Keratinocyte (primary cell): ENCODE measurements around the gene ACTN4. TPM values are rescaled to one million over a fixed set of nuclear protein-coding genes. Genes with fewer than 3 reads are reported as not detected.

Source experiments
- DNase-seq: peaks from one replicate; pipeline ENCODE4 v3.0.0-alpha.2; 2011; ENCODE audit warnings: low read depth, missing footprints, low spot score
- FAIRE-seq: peaks from 2 replicates; lab custom pipeline; 2011; peaks lifted over from hg19 to GRCh38; lab: Jason Lieb, UNC
- H2AFZ ChIP-seq: 2 replicates; pipeline ENCODE4 v1.6.0; 2012; ENCODE audit warnings: low read length, control low read depth, inconsistent platforms; ENCODE audit not compliant: control insufficient read depth
- H3K27ac ChIP-seq: 2 replicates; pipeline ENCODE4 v1.5.1; 2011; ENCODE audit warnings: low read length; ENCODE audit not compliant: control insufficient read depth, insufficient read depth
- H3K27me3 ChIP-seq: 3 replicates; pipeline ENCODE4 v1.6.0; 2011; ENCODE audit warnings: low read length; ENCODE audit not compliant: control insufficient read depth, insufficient read depth; ENCODE audit errors: extremely low read depth
- H3K36me3 ChIP-seq, 2 experiments: 2 replicates in 1 of 2; 3 replicates in 1 of 2; pipeline ENCODE4 v1.5.1; 2011; ENCODE audit warnings: low read length in 2 of 2, mild to moderate bottlenecking in 1 of 2; ENCODE audit not compliant: control insufficient read depth in 2 of 2, insufficient read depth in 2 of 2; ENCODE audit errors: extremely low read depth in 1 of 2
- H3K4me1 ChIP-seq: 3 replicates; pipeline ENCODE4 v1.5.1; 2011; ENCODE audit warnings: low read length; ENCODE audit not compliant: control insufficient read depth, insufficient read depth; ENCODE audit errors: extremely low read depth
- H3K4me2 ChIP-seq: 3 replicates; pipeline ENCODE4 v1.6.0; 2011; ENCODE audit warnings: low read depth, low read length; ENCODE audit not compliant: control insufficient read depth, insufficient read depth; ENCODE audit errors: extremely low read depth
- H3K4me3 ChIP-seq, 3 experiments: fragments of 200-600 bp in 1 of 3; sonication (generic) in 1 of 3; 2 replicates in 2 of 3; 3 replicates in 1 of 3; pipeline ENCODE4 v1.5.1; 2011 to 2016; ENCODE audit warnings: low read length in 3 of 3, mild to moderate bottlenecking in 3 of 3, control low read depth in 2 of 3, inconsistent platforms in 1 of 3, low read depth in 1 of 3, mixed read lengths in 1 of 3, mixed run types in 1 of 3, moderate library complexity in 1 of 3; ENCODE audit not compliant: control insufficient read depth in 2 of 3, insufficient read depth in 2 of 3; ENCODE audit errors: extremely low read depth in 1 of 3
- H3K79me2 ChIP-seq: 2 replicates; pipeline ENCODE4 v1.6.0; 2012; ENCODE audit warnings: low read length; ENCODE audit not compliant: control insufficient read depth, insufficient read depth
- H3K9ac ChIP-seq: 3 replicates; pipeline ENCODE4 v1.6.0; 2011; ENCODE audit warnings: low read length; ENCODE audit not compliant: control insufficient read depth, insufficient read depth; ENCODE audit errors: extremely low read depth
- H3K9me1 ChIP-seq: 3 replicates; pipeline ENCODE4 v1.6.0; 2011; ENCODE audit warnings: low read length; ENCODE audit not compliant: control insufficient read depth, insufficient read depth; ENCODE audit errors: extremely low read depth
- H3K9me3 ChIP-seq: 2 replicates; pipeline ENCODE4 v1.5.1; 2012; ENCODE audit warnings: low read depth, low read length; ENCODE audit not compliant: control insufficient read depth
- H4K20me1 ChIP-seq: 3 replicates; pipeline ENCODE4 v1.6.0; 2011; ENCODE audit warnings: low read length; ENCODE audit not compliant: control insufficient read depth, insufficient read depth; ENCODE audit errors: extremely low read depth
- EZH2 ChIP-seq: IDR thresholded peaks from one replicate; pipeline ENCODE4 v1.6.1; 2012; ENCODE audit warnings: inconsistent platforms, mild to moderate bottlenecking, low read length, moderate library complexity
- dilution Hi-C: fragments of 300-500 bp; cut with MboI; formaldehyde crosslinking; loops from one replicate; pipeline ENCODE4 v1.7.0; 2020; ENCODE audit warnings: low sequenced_read_pairs; ENCODE audit not compliant: extremely low pct_ligation_motif_present
- polyA plus RNA-seq, 5 experiments: library from polyadenylated mRNA; depleted of rRNA in 3 of 5; stranded (reverse) in 3 of 5; stranded (forward) in 1 of 5; unstranded in 1 of 5; fragments of >200 nt; gene quantifications; 1 replicate in 1 of 5; 2 replicates in 3 of 5; 3 replicates in 1 of 5; pipeline versions ENCODE4 v1.2.1 to v1.2.3, GENCODE V29; 2011 to 2012; ENCODE audit warnings: missing spikeins in 2 of 5, low read depth in 1 of 5, low replicate concordance in 1 of 5
- TF ChIP-seq, protein P1 (sequence below), 3 experiments: IDR thresholded peaks in 1 of 3; conservative IDR thresholded peaks in 1 of 3; optimal IDR thresholded peaks in 1 of 3; 2 replicates in 2 of 3; 3 replicates in 1 of 3; pipeline versions ENCODE3 to v1.5.1; 2011; ENCODE audit warnings: low read length in 3 of 3, mild to moderate bottlenecking in 3 of 3, moderate library complexity in 2 of 3, control low read depth in 1 of 3, inconsistent platforms in 1 of 3; ENCODE audit not compliant: insufficient read depth in 2 of 3; ENCODE audit errors: extremely low read depth in 1 of 3

ACTN4 gene
- polyA plus RNA-seq, 1 donor (not counting 4 experiments of a cell fraction or from before 2014, with no cell fraction given): 463 TPM

DNA sequence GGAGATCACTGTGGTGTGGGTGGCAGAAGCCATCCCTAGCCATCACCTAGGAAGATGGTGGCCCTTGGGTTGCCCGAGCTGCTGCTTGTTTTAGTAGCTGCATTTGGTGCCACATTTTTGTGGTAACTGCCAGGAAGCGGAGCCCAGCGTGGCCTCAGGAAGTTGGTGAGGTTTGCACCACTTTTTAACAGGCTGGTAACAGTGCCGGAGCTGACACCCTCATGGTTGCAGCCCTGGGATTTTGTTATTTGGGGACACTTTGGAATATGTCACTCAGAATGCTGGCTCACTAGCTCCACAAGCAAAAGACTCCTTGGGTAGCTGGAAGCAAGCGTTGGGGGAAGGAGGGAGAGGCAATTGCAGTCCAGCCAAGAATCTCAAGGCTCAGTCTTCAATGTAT lies 22.1 kb downstream of the ACTN4 start:
- TF ChIP-seq, protein P1, sequence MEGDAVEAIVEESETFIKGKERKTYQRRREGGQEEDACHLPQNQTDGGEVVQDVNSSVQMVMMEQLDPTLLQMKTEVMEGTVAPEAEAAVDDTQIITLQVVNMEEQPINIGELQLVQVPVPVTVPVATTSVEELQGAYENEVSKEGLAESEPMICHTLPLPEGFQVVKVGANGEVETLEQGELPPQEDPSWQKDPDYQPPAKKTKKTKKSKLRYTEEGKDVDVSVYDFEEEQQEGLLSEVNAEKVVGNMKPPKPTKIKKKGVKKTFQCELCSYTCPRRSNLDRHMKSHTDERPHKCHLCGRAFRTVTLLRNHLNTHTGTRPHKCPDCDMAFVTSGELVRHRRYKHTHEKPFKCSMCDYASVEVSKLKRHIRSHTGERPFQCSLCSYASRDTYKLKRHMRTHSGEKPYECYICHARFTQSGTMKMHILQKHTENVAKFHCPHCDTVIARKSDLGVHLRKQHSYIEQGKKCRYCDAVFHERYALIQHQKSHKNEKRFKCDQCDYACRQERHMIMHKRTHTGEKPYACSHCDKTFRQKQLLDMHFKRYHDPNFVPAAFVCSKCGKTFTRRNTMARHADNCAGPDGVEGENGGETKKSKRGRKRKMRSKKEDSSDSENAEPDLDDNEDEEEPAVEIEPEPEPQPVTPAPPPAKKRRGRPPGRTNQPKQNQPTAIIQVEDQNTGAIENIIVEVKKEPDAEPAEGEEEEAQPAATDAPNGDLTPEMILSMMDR (optimal IDR thresholded peaks at IDR 0.05 in 1 of 3, IDR thresholded peaks at IDR 0.05 in 1 of 3, conservative IDR thresholded peaks at IDR 0.05 in 1 of 3; ENCODE audit: extremely low read depth in 1 of 3, insufficient read depth in 2 of 3, low read length in 3 of 3): no peak
- TF ChIP-seq EZH2: no peak
- DNase-seq: no peak
- Histone ChIP-seq H3K79me2 (peaks cover 92% of the 10 kb centered on the region), H3K36me3 (peaks cover 14 to 38% of the 10 kb centered on the region in 2 experiments), H3K4me3 (no peak overlapping the region), H3K4me2 (no peak overlapping the region), H3K9me3 (no peaks in the 10 kb centered on the region), H3K9me1 (peaks cover 2% of the 10 kb centered on the region), H3K27ac (peak overlapping the region; percentile 58), H4K20me1 (peaks cover 34% of the 10 kb centered on the region), H3K9ac (no peak overlapping the region), H2AFZ (no peak overlapping the region), H3K27me3 (no peaks in the 10 kb centered on the region), H3K4me1 (peaks cover 81% of the 10 kb centered on the region)
- FAIRE-seq: no peak
- dilution Hi-C loops: no loop called here

DNA sequence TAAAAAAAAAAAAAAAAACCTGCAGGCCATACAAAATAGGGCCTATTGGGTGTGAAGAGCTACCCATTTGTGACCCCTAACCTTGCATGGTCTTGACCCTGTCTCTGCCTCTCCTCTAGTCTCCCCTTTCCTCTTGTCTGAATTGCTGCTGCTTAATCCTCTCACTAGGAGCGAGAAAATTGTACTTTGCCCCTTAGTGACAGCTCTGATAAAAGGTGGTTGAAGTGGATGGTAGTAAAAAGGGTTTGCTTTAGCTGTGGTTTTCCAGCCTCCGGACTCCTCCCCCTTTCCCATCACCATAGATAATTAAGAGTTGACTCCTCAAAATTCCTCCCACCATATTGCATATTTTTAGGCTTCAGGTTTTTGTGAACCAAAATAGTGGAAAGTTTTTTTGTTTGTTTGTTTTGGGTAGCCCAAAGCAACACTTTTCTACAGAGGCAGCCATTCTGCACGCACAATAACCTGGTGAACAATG lies 23.5 kb downstream of the ACTN4 start:
- H3K4me2 ChIP-seq: no peak overlapping the region

More for the DNA sequence above, 23.5 kb downstream of the ACTN4 start:
- dilution Hi-C loops: no loop called here
- no peak overlapping the region for H2AFZ ChIP-seq
- peaks cover 91% of the 10 kb centered on the region for H3K79me2 ChIP-seq
- H3K27me3 ChIP-seq: no peaks in the 10 kb centered on the region
- DNase-seq (no peak), FAIRE-seq (no peak)
- H3K27ac ChIP-seq: peak overlapping the region; percentile 16
- H4K20me1 ChIP-seq: peaks cover 24% of the 10 kb centered on the region
- H3K4me1 ChIP-seq: peaks cover 81% of the 10 kb centered on the region
- H3K4me3 ChIP-seq: no peak overlapping the region
- H3K9me3 ChIP-seq: no peaks in the 10 kb centered on the region
- H3K36me3 ChIP-seq: peaks cover 10 to 33% of the 10 kb centered on the region in 2 experiments
- no peak overlapping the region for H3K9ac ChIP-seq
- TF ChIP-seq, protein P1 (optimal IDR thresholded peaks at IDR 0.05 in 1 of 3, IDR thresholded peaks at IDR 0.05 in 1 of 3, conservative IDR thresholded peaks at IDR 0.05 in 1 of 3; ENCODE audit: extremely low read depth in 1 of 3, insufficient read depth in 2 of 3, low read length in 3 of 3): no peak
- no peak for TF ChIP-seq EZH2
- H3K9me1 ChIP-seq: peaks cover 2% of the 10 kb centered on the region
